Measurements from ENCODE around the gene SPINDOC. TPM values are rescaled to one million over a fixed set of nuclear protein-coding genes. Genes with fewer than 3 reads are reported as not detected.

SPINDOC gene
- total RNA-seq, 1 donor: 17.7 TPM

GRCh38 chr11:63847363-63847762 is 34.1 kb downstream of the SPINDOC start:
- H3K4me2 ChIP-seq (ENCODE audit: insufficient read depth, low read length): no peak overlapping the region

GRCh38 chr11:63849691-63850090 is 36.4 kb downstream of the SPINDOC start:
- Histone ChIP-seq H3K9me3 (ENCODE audit: low read depth, low read length) (no peaks in the 10 kb centered on the region), H3K4me2 (ENCODE audit: insufficient read depth, low read length) (no peak overlapping the region), H4K20me1 (ENCODE audit: insufficient read depth, low read length) (peaks cover 56% of the 10 kb centered on the region), H3K27ac (ENCODE audit: low read depth, low read length) (no peak overlapping the region), H3K36me3 (ENCODE audit: insufficient read depth, low read length) (no peaks in the 10 kb centered on the region), H3K27me3 (ENCODE audit: insufficient read depth, low read length) (no peaks in the 10 kb centered on the region), H3K4me1 (ENCODE audit: insufficient read depth, low read length) (peaks cover 10% of the 10 kb centered on the region), H2AFZ (ENCODE audit: low read length) (no peak overlapping the region), H3K4me3 (ENCODE audit: insufficient read depth, low read length) (no peak overlapping the region), H3K79me2 (ENCODE audit: insufficient read depth, low read length) (peaks cover 87% of the 10 kb centered on the region)
- no peak for TF ChIP-seq CTCF (IDR thresholded peaks at IDR 0.05; ENCODE audit: extremely low read depth, low read depth, low read length)
- DNase-seq (ENCODE audit: insufficient read length, low spot score, missing footprints): no peak

More at GRCh38 chr11:63847363-63847762, 34.1 kb downstream of the SPINDOC start:
- H3K4me1 ChIP-seq (ENCODE audit: insufficient read depth, low read length): peaks cover 10% of the 10 kb centered on the region
- H3K79me2 ChIP-seq (ENCODE audit: insufficient read depth, low read length): peaks cover 90% of the 10 kb centered on the region
- H4K20me1 ChIP-seq (ENCODE audit: insufficient read depth, low read length): peaks cover 67% of the 10 kb centered on the region
- H3K36me3 ChIP-seq (ENCODE audit: insufficient read depth, low read length): peaks cover 1% of the 10 kb centered on the region
- no peak for DNase-seq (ENCODE audit: insufficient read length, low spot score, missing footprints)
- no peak for TF ChIP-seq CTCF (IDR thresholded peaks at IDR 0.05; ENCODE audit: extremely low read depth, low read depth, low read length)
- H3K27me3 ChIP-seq (ENCODE audit: insufficient read depth, low read length): no peaks in the 10 kb centered on the region
- no peak overlapping the region for H3K4me3 ChIP-seq (ENCODE audit: insufficient read depth, low read length)
- no peak overlapping the region for H3K27ac ChIP-seq (ENCODE audit: low read depth, low read length)
- H2AFZ ChIP-seq (ENCODE audit: low read length): no peak overlapping the region
- H3K9me3 ChIP-seq (ENCODE audit: low read depth, low read length): no peaks in the 10 kb centered on the region

- Histone ChIP-seq H3K27ac (ENCODE audit: low read depth, low read length) (peak overlapping the region; percentile 35), H4K20me1 (ENCODE audit: insufficient read depth, low read length) (peaks cover 51% of the 10 kb centered on the region), H3K4me1 (ENCODE audit: insufficient read depth, low read length) (no peaks in the 10 kb centered on the region), H3K36me3 (ENCODE audit: insufficient read depth, low read length) (no peaks in the 10 kb centered on the region), H3K4me3 (ENCODE audit: insufficient read depth, low read length) (no peak overlapping the region), H3K4me2 (ENCODE audit: insufficient read depth, low read length) (peak overlapping the region; percentile 55), H2AFZ (ENCODE audit: low read length) (no peak overlapping the region), H3K27me3 (ENCODE audit: insufficient read depth, low read length) (no peaks in the 10 kb centered on the region), H3K9me3 (ENCODE audit: low read depth, low read length) (no peaks in the 10 kb centered on the region), H3K79me2 (ENCODE audit: insufficient read depth, low read length) (peaks cover 89% of the 10 kb centered on the region)
- TF ChIP-seq CTCF (IDR thresholded peaks at IDR 0.05; ENCODE audit: extremely low read depth, low read depth, low read length): no peak
- no peak for DNase-seq (ENCODE audit: insufficient read length, low spot score, missing footprints)
Observed at GRCh38 chr11:63850920-63851319, 37.7 kb downstream of the SPINDOC start.

- H3K36me3 ChIP-seq (ENCODE audit: insufficient read depth, low read length): no peaks in the 10 kb centered on the region
- no peak for DNase-seq (ENCODE audit: insufficient read length, low spot score, missing footprints)
- no peaks in the 10 kb centered on the region for H3K27me3 ChIP-seq (ENCODE audit: insufficient read depth, low read length)
- peaks cover 87% of the 10 kb centered on the region for H3K79me2 ChIP-seq (ENCODE audit: insufficient read depth, low read length)
- H3K27ac ChIP-seq (ENCODE audit: low read depth, low read length): peak overlapping the region; percentile 35
- no peak overlapping the region for H3K4me3 ChIP-seq (ENCODE audit: insufficient read depth, low read length)
- H3K9me3 ChIP-seq (ENCODE audit: low read depth, low read length): no peaks in the 10 kb centered on the region
- TF ChIP-seq CTCF (IDR thresholded peaks at IDR 0.05; ENCODE audit: extremely low read depth, low read depth, low read length): no peak
- peak overlapping the region; percentile 55 for H3K4me2 ChIP-seq (ENCODE audit: insufficient read depth, low read length)
- H3K4me1 ChIP-seq (ENCODE audit: insufficient read depth, low read length): no peaks in the 10 kb centered on the region
- peaks cover 50% of the 10 kb centered on the region for H4K20me1 ChIP-seq (ENCODE audit: insufficient read depth, low read length)
- H2AFZ ChIP-seq (ENCODE audit: low read length): no peak overlapping the region
Observed at GRCh38 chr11:63851364-63851763, 38.1 kb downstream of the SPINDOC start.

Data from osteoblast (primary cell).